GM18873 (cell line): Measurements from ENCODE around the gene ECHS1.
"Not testable (repeated sequence)": the region's sequence is repeated elsewhere in the genome, so short reads cannot be mapped to it uniquely, and the experiment has no call there.

Experiments used
- ATAC-seq: cut with Tn5 transposase; IDR thresholded peaks from one replicate; pipeline ENCODE4 v1.9.1; 2021; ENCODE audit warnings: mild to moderate bottlenecking, moderate library complexity, moderate number of reproducible peaks; ENCODE audit not compliant: unreplicated experiment, low FRiP score

Gene ECHS1

GRCh38 chr10:133379801-133380666 is 6.9 kb upstream of the ECHS1 start:
- ATAC-seq = no peak

GRCh38 chr10:133379152-133379800 is 6.1 kb upstream of the ECHS1 start, which contains the start of gene PAOX:
Gene PAOX, plus strand, starts transcription at chr10:133379262. Its CDS starts 55 bp downstream, at chr10:133379317.
- ATAC-seq = peak; percentile 41

GRCh38 chr10:133378251-133379096 is 5.3 kb upstream of the ECHS1 start:
- ATAC-seq = no peak

- ATAC-seq = no peak
Observed at GRCh38 chr10:133377818-133378250, 4.7 kb upstream of the ECHS1 start.

- ATAC-seq = no peak
Observed at GRCh38 chr10:133377025-133377817, 4.1 kb upstream of the ECHS1 start.

- not testable (repeated sequence) for ATAC-seq
Observed at GRCh38 chr10:133376183-133376582, 3.0 kb upstream of the ECHS1 start.

GRCh38 chr10:133375357-133376115 is 2.4 kb upstream of the ECHS1 start:
- no peak for ATAC-seq

- no peak for ATAC-seq
Observed at GRCh38 chr10:133372507-133372906, 647 bp downstream of the ECHS1 start.

GRCh38 chr10:133370030-133370786 is 2.9 kb downstream of the ECHS1 start:
- no peak for ATAC-seq

- ATAC-seq = no peak
Observed at GRCh38 chr10:133368153-133368552, 5.0 kb downstream of the ECHS1 start.

GRCh38 chr10:133367461-133367860 is 5.7 kb downstream of the ECHS1 start:
- not testable (repeated sequence) for ATAC-seq

GRCh38 chr10:133366751-133367150 is 6.4 kb downstream of the ECHS1 start:
- ATAC-seq = no peak

- ATAC-seq = no peak
Observed at GRCh38 chr10:133366130-133366478, 7.0 kb downstream of the ECHS1 start.

- ATAC-seq = no peak
Observed at GRCh38 chr10:133365461-133366129, 7.6 kb downstream of the ECHS1 start.

GRCh38 chr10:133364645-133365431 is 8.3 kb downstream of the ECHS1 start:
- ATAC-seq = no peak

- ATAC-seq = no peak
Observed at GRCh38 chr10:133362846-133363245, 10.3 kb downstream of the ECHS1 start.

GRCh38 chr10:133361773-133362441 is 11.2 kb downstream of the ECHS1 start:
- ATAC-seq = no peak
